NOMO-1 treated with dmso at 0.1 percent for 144 hours (cell line): ENCODE results near the gene PRUNE2.
"Not testable (repeated sequence)": the region's sequence is repeated elsewhere in the genome, so short reads cannot be mapped to it uniquely, and the experiment has no call there.

ENCODE experiments used
- DNase-seq: peaks from one replicate; lab custom pipeline; 2025; ENCODE audit not compliant: unreplicated experiment; lab: John Stamatoyannopoulos, UW

PRUNE2 gene, protein sequence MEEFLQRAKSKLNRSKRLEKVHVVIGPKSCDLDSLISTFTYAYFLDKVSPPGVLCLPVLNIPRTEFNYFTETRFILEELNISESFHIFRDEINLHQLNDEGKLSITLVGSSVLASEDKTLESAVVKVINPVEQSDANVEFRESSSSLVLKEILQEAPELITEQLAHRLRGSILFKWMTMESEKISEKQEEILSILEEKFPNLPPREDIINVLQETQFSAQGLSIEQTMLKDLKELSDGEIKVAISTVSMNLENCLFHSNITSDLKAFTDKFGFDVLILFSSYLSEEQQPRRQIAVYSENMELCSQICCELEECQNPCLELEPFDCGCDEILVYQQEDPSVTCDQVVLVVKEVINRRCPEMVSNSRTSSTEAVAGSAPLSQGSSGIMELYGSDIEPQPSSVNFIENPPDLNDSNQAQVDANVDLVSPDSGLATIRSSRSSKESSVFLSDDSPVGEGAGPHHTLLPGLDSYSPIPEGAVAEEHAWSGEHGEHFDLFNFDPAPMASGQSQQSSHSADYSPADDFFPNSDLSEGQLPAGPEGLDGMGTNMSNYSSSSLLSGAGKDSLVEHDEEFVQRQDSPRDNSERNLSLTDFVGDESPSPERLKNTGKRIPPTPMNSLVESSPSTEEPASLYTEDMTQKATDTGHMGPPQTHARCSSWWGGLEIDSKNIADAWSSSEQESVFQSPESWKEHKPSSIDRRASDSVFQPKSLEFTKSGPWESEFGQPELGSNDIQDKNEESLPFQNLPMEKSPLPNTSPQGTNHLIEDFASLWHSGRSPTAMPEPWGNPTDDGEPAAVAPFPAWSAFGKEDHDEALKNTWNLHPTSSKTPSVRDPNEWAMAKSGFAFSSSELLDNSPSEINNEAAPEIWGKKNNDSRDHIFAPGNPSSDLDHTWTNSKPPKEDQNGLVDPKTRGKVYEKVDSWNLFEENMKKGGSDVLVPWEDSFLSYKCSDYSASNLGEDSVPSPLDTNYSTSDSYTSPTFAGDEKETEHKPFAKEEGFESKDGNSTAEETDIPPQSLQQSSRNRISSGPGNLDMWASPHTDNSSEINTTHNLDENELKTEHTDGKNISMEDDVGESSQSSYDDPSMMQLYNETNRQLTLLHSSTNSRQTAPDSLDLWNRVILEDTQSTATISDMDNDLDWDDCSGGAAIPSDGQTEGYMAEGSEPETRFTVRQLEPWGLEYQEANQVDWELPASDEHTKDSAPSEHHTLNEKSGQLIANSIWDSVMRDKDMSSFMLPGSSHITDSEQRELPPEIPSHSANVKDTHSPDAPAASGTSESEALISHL (N-terminal part only)

GRCh38 chr9:76905791-76906646 is at the start of gene PRUNE2:
TSS of gene PRUNE2 (minus strand) at chr9:76906114. CDS start at chr9:76905963, 151 bp downstream.
- no peak for DNase-seq

GRCh38 chr9:76955406-76955805 is 49.5 kb upstream of the PRUNE2 start:
- not testable (repeated sequence) for DNase-seq

- no peak for DNase-seq
Measured at GRCh38 chr9:76949865-76950264, 44.0 kb upstream of the PRUNE2 start.

- DNase-seq: no peak
Measured at GRCh38 chr9:76944011-76944410, 38.1 kb upstream of the PRUNE2 start.

- no peak for DNase-seq
Measured at GRCh38 chr9:76943054-76943453, 37.1 kb upstream of the PRUNE2 start.

GRCh38 chr9:76932757-76933156 is 26.8 kb upstream of the PRUNE2 start:
- DNase-seq: no peak

GRCh38 chr9:76932265-76932664 is 26.4 kb upstream of the PRUNE2 start:
- DNase-seq: no peak

DNA sequence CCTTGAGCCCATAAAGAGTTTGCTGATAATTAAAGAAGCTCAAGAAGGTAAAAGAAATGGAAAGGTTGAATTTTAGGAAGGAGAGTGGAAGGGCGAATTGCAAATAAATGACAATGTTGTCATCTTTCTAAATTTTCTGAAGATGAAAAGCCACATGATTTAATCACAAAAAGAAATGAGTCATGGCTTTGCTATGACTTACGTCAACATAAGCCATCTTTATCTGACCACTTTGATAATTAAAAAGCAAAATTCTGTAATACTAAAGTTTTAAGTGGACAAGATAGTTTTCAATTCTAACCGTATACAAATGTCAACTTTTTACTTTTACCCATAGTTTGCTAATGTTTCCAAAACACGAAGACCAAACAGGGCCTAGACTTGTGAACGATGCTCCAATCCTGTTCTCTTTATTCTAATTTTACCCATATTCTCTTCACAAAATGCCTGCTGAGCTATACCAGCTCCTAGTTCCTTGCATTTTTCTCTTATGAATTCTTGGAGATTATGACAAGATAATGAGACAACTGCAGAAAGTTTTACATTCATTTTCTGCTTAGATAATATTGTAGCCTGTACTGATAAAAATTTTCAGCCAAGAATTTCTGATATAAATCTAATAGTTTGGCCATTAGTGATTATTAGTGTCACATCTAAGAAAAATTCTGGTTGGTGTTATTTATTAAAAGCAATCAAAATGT is 21.8 kb upstream of the PRUNE2 start:
- no peak for DNase-seq

- no peak for DNase-seq
Measured at GRCh38 chr9:76926846-76927245, 20.9 kb upstream of the PRUNE2 start.

- no peak for DNase-seq
Measured at GRCh38 chr9:76926324-76926741, 20.4 kb upstream of the PRUNE2 start.

DNA sequence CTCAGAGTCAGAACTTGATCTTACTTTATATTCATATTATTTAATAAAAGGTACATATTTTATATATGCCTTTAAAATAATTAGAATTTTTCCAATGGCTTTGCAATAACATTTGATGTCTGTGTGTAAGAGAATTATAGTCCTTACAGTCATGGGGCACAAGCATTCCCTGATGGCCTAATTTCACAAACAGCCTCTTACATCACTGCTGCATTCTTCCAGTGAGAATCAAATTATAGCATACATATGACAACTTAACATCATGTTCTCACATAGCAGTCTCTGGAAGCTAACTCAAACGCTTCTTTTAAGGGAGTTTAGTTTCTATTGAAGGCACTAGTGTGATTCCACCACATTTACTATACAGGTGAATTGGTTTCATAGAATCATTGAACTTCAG is 15.3 kb upstream of the PRUNE2 start:
- DNase-seq: no peak

DNA sequence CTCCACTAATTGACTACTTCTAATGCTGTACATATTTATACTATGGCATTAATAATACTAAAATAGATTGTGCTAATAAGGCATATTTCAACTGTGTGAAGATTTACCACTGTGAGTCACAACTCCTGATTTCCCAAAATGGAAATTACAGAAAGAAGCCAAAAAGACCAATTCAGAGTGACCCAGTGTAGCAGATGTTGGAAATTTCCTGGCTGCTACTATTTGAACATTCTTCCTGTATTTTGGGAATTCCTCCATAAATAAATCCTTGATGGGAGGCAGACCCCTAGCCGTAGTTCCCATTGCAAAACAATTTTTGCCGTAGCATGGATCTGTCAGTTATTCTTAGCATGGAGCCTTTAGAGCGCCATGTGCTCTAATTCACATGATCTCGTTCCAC is 11.4 kb upstream of the PRUNE2 start:
- no peak for DNase-seq

GRCh38 chr9:76916231-76916630 is 10.3 kb upstream of the PRUNE2 start:
- no peak for DNase-seq

DNA sequence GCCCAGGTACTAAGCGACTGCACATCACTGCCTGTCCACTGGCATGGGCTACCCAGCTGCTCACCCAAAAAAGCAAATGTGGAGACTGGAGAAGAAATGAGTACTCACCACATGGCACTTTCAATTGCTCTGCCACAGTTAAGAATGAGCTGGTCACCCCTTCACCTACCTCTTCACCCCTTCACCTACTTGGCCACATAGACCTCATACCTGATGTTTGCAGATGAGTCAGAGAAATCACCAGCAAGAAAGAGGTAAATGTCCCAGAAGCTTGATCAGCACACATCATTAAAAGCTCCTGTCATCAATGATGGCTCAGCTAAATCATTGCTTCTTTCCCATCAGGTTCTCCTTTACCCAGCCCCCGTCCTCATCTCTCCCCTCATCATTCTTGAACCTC is 7.6 kb upstream of the PRUNE2 start:
- no peak for DNase-seq

- peak; percentile 24 for DNase-seq
Measured at GRCh38 chr9:76912636-76913275, 6.8 kb upstream of the PRUNE2 start.

GRCh38 chr9:76911971-76912370 is 6.1 kb upstream of the PRUNE2 start:
- no peak for DNase-seq

DNA sequence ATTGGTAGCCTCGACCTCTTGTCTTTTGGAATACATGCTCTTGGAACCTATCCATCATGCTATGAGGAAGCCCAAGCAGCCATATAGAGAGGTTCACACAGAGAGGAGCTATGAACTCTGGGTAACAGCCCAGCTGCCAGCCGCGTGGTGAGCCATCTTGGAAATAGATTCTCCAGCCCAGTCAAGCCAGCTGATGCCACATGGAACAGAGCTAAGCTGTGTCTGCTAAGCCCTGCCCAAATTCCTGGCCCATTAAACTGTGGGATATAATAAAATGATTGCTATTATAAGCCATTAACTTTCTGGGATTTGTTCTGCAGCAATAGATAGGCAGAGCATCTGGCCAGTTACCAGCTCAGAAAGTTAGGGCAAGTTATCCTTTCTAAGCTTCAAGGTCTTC is 4.9 kb upstream of the PRUNE2 start:
- DNase-seq: no peak

DNA sequence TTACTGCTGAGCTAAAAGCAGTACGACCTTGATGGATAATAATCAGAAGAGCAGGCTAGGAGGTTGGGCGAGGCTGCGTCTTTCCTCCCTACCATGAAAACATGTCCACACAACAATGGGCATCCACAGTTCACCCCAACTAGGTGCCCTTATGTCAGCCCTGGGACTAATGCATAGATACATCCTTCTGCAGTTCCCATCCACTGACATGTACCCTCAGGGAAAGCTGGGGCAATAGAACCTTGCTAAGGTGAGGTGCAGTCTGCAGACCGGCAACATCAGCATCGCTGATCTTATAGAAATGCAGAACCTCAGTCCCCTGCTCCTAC is 697 bp upstream of the PRUNE2 start:
- no peak for DNase-seq
